Measurements from ENCODE around the gene KLHL15.
"Not testable (repeated sequence)": the region's sequence is repeated elsewhere in the genome, so short reads cannot be mapped to it uniquely, and the experiment has no call there.

Gene KLHL15

GRCh38 chrX:23981222-23981621 lies 45.8 kb downstream of the KLHL15 start:
- no peak overlapping the region for H3K4me3 ChIP-seq (ENCODE audit: low read depth, low read length)
- DNase-seq (ENCODE audit: low read depth): no peak
- TF ChIP-seq CTCF (IDR thresholded peaks at IDR 0.05; ENCODE audit: low read depth, low read length, missing control alignments): no peak

GRCh38 chrX:23980011-23980441 lies 47.0 kb downstream of the KLHL15 start:
- no peak for TF ChIP-seq CTCF (IDR thresholded peaks at IDR 0.05; ENCODE audit: low read depth, low read length, missing control alignments)
- no peak overlapping the region for H3K4me3 ChIP-seq (ENCODE audit: low read depth, low read length)
- DNase-seq (ENCODE audit: low read depth): no peak

GRCh38 chrX:23978491-23978890 lies 48.5 kb downstream of the KLHL15 start:
- TF ChIP-seq CTCF (IDR thresholded peaks at IDR 0.05; ENCODE audit: low read depth, low read length, missing control alignments): no peak
- H3K4me3 ChIP-seq (ENCODE audit: low read depth, low read length): no peak overlapping the region
- no peak for DNase-seq (ENCODE audit: low read depth)

GRCh38 chrX:23965630-23966029 lies 61.4 kb downstream of the KLHL15 start:
- not testable (repeated sequence) for H3K4me3 ChIP-seq (ENCODE audit: low read depth, low read length); DNase-seq (ENCODE audit: low read depth)

GRCh38 chrX:23964191-23964590 lies 62.8 kb downstream of the KLHL15 start:
- no peak overlapping the region for H3K4me3 ChIP-seq (ENCODE audit: low read depth, low read length)
- TF ChIP-seq CTCF (IDR thresholded peaks at IDR 0.05; ENCODE audit: low read depth, low read length, missing control alignments): no peak
- DNase-seq (ENCODE audit: low read depth): no peak

GRCh38 chrX:23959781-23960180 lies 67.2 kb downstream of the KLHL15 start:
- no peak overlapping the region for H3K4me3 ChIP-seq (ENCODE audit: low read depth, low read length)
- no peak for DNase-seq (ENCODE audit: low read depth)
- TF ChIP-seq CTCF (IDR thresholded peaks at IDR 0.05; ENCODE audit: low read depth, low read length, missing control alignments): no peak

- no peak for DNase-seq (ENCODE audit: low read depth)
- no peak overlapping the region for H3K4me3 ChIP-seq (ENCODE audit: low read depth, low read length)
- no peak for TF ChIP-seq CTCF (IDR thresholded peaks at IDR 0.05; ENCODE audit: low read depth, low read length, missing control alignments)
These were observed 72.6 kb downstream of the KLHL15 start for GRCh38 chrX:23954396-23954795.

GRCh38 chrX:23953908-23954269 lies 73.1 kb downstream of the KLHL15 start:
- H3K4me3 ChIP-seq (ENCODE audit: low read depth, low read length): no peak overlapping the region; the same call in 1 of the 2 replicates
- no peak for DNase-seq (ENCODE audit: low read depth)
- TF ChIP-seq CTCF (IDR thresholded peaks at IDR 0.05; ENCODE audit: low read depth, low read length, missing control alignments): peak; percentile 25

All from GM12864 (cell line).